AG20443 (cell line): ENCODE results near the gene DPEP3.
"Not testable (repeated sequence)": the region's sequence is repeated elsewhere in the genome, so short reads cannot be mapped to it uniquely, and the experiment has no call there.

Experiments used
- DNase-seq: peaks from one replicate; pipeline ENCODE4 v3.0.0; 2012; ENCODE audit warnings: low spot score, mixed read lengths

Gene DPEP3

DNA sequence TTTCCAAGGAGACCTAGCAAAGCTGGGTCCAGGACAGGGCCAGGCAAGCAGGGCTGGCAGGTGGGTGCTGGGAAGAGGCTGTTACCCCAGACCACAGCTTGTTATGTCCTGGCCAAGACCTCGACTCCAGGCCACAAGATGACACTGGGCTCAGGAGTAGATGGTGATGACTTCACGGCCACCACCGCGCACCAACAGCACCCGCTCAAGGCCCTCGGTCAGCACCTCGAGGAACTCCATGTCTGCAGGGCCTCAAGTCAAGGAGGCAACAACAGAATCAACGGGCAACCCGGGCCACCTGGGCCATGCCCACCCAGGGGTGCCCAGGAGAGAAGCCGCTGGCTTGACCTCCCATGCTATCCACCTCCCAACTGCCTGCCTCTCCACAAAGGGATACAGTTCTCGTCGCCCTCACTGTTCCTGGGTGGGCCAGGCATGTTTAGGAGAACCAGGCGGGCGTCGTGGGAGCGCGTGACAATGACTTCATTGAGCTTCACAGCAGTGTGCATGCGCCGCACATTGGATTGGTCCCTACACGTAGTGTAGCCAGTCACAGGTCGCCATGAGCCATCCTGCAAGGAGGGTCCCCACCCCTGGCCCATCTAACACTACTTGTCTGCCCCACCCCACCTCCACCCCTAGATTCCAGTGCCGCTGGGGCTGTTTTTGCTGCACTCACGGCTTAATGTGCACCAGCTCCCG lies 35.5 kb downstream of the DPEP3 start:
- DNase-seq = no peak

DNA sequence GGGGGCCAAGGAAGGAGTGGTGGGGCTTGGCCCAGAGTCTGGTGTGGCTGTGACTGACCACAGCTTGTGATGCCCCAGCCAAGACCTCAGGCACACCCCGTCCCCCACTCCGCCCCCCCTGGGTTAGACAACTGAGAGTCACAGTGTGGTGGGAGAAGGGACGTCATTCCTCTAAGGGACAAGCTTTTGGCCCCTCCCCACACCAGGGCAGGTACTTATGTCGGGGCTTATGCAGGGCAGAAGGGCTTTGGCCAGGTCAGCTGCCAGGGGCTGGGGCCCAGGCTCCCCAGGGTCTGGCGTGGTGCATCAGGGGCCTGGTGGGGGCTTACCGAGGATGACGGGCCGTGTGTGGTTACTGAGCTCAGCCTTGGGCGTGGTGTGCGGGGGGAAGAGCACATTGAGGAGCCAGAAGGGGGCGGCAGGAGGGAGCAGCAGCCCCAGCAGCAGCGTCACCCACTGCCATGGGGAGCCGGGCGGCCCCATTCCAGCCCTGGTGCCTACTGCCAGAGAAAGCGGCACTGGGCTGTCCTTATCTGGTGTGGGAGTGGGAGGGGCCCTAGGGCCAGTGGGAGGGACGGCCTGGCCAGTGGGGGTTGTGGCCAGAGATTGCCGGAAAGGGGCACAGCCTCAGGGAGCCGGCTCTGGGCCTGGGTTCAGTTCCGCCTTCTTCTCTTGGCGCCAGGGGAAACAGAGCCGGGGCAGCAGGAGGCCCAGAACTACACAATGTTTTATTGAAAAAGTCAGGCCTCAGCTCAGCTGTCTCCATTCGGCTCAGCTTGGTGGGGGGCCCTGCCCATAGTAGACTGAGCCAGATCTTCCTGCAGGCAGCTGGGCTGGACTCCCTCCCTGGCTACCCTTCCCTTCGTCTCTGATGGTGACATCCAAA lies 36.4 kb downstream of the DPEP3 start, which contains the start of gene LCAT:
Gene LCAT (minus strand): TSS at position 502 of the 886 bp plus-strand sequence. CDS start 19 bp downstream, at position 483.
- DNase-seq = no peak

DNA sequence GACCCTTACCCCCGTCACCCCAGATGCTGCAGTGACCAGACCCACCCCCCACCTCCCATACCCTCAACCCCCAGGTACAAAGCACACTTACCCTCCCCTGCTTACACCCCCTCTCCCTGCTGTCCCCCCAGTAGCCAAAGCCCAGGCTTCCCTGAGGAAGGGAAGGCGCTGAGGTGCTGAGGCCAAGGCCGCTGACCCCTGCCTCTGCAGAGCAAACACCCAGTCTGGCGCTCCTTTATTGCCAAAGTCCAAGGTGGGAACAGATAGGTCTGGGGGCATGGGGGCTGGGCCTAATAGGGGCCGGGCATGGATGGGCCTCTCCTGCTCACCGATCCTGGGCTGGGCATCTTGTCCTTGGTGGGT lies 37.1 kb downstream of the DPEP3 start:
- DNase-seq = no peak

DNA sequence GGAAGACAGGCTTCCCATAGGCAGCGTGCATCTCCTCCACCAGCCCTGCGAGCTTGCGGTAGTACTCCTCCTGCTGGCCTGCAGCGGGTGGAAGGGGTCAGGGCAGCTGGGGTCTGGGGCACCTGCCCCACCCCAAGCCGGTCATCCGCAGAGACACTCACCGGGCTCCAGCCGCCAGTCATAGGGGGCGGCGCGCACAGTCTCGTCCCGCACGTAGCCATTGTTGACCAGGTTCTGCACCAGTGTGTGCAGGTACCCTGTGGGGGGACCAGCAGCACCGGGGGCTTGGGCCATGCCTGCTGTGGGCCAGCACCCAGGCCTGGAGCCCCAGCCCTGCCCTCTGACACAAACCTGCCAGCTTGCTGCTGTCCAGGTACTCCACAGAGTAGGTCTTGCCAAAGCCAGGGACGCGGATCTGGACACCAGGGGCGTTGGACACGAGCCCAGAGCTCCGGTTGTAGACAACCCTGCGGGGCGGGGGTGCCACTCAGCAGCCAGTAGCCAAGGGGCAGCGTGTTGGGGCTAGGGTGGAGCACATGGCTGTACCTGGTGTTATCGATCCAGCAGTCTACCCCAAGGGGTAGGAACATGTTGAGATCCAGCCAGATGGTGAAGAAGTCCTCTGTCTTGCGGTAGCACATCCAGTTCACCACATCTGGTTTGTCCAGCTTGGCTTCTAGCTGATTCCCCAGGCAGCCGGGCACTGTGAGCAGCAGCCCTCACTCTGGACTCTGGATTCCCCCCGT lies 37.6 kb downstream of the DPEP3 start:
- DNase-seq = no peak

DNA sequence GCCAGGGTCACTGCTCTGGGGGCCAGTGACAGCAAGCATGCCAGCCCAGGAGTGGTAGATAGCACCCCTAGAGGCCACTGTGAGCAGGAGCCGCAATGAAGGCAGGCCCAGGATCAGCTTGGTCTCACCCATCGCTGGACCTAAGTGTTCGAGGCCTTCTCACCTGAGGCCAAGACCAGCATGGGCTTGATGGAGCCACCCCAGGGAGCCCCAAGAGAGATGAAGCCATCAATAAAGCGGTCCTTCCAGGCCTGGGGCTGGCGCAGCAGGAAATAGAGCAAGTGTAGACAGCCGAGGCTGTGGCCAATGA lies 38.1 kb downstream of the DPEP3 start:
- DNase-seq = peak; percentile 63

GRCh38 chr16:67941469-67942199 lies 38.7 kb downstream of the DPEP3 start:
- DNase-seq = no peak

GRCh38 chr16:67940446-67941089 lies 39.7 kb downstream of the DPEP3 start:
- no peak for DNase-seq

GRCh38 chr16:67939507-67940445 lies 40.5 kb downstream of the DPEP3 start:
- no peak for DNase-seq

DNA sequence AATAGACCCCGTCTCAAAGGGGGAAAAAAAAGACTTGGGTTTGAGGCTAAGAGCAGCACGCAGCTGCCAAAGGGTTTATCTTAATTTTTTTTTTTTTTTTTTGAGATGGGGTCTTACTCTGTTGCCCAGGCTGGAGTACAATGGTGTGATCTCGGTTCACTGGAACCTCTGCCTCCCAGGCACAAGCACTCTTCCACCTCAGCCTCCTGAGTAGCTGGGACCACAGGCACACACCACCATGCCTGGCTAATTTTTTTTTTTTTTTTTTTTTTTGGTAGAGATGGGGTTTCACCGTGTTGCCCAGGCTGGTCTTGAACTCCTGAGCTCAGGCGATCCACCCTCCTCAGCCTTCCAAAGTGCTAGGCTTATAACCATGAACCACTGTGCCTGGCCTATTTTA lies 42.6 kb downstream of the DPEP3 start:
- DNase-seq = not testable (repeated sequence)

DNA sequence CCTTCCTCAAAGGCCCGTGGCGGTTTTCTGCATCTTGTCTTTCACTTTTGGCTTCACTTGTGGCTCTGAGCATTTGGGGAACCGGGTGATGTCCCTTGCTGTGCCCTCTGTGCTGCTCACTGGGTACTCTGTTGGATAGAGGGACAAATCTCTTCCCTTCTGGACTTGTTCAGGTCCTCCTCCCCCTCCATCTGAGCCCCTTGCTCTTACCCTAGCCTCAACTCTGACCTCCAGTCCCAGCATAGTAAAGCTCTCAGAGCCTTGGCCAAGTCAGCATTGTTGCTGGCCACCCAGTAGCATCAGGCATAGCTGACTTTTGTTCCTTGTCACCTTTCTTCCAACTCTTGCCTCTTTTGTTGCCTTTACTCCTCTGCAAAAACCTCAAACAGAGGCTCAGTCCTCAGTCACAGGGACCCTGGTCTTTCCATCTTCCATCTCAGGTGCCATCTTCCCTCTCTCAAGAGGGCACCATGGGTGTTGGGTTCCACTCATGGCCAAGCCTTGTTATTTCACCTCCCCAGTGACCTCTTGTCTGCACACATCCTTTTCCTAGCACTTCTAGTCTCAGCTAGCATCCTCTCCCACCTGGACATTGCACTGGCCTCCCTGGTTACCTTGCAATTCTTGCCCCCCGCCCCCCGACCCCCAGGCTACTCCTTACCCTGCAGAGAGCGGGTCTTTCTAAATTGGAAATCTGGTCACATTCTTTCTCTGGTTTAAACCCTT lies 43.3 kb downstream of the DPEP3 start:
- DNase-seq = no peak

DNA sequence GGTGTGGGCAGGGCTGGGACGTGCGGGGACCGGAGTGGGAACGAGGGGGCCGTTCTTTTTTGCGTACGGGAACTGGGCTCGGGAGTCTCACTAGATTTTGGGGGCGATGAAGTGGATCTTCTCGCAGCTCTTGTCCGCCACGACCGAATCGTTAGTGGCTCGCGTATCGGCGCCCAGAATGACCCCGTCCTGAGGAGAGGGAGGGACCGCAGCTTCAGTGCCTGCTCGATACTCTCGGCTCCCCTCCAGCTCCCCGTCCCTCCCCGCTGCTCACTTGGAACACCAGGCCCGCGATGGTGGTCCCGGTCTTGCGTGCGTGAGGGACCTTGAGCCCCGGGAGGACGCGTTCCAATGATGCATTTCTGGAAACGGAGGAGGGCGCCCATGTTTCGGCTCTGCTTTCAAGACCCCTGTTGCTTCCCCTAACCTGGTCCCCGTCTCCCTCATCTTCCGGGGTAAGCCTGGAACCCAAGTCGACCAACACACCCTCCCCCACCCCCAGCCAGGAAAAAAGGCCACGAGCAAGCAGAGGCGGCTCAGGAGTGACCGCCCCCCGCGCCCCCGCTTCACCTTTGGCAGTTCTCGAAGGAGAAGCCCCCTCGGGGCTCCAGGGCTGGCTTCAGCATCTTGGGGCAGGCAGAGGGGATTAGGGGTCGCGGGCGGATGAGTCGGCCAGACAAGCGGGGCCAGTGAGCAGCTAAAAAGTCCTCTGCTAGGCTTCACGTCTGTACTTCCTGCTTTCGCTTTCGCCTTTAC lies 44.0 kb downstream of the DPEP3 start, which contains the start of gene PSMB10:
Gene PSMB10 (minus strand): TSS at position 727 of the 756 bp plus-strand sequence. CDS start 101 bp downstream, at position 626.
- DNase-seq = peak; percentile 70

DNA sequence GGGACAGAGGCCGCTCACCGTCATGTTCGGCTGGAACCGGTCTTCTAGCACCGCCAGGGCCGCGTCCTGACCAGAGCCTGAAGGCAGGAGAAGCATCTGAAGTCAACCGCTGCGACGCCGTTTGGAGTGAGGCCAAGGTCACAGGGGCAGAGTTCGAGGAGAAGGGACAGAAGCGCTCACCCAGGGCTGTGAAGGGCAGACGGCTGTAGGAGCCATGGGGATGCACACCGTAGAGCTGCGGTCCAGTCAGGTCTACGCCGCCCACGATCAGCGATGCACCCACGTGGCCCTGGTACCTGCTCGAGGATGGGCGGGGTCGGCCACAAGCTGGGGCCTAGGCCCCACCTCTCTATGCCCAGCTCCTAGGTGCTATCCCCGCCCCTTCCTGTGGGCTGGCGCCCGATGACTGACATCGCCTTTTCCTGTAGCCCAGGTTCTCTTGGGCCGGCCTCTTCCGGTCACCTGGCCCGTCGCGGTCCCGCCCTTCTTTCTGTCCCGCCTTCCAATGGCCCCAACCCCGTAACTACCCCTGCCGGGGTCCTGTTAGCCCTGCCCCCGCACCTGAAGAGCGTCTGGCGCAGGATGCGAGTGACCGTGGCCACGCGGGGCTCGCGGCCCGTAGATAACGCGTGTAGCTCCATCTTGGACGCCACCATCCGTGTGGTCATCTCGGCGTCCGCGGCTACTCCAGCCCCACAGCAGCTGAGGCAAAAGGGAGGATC lies 44.7 kb downstream of the DPEP3 start:
- peak; percentile 97 for DNase-seq

GRCh38 chr16:67935101-67935401 lies 45.2 kb downstream of the DPEP3 start:
- no peak for DNase-seq

- no peak for DNase-seq
Measured at GRCh38 chr16:67934306-67935100, 45.8 kb downstream of the DPEP3 start.

- no peak for DNase-seq
Measured at GRCh38 chr16:67933805-67934204, 46.5 kb downstream of the DPEP3 start.

GRCh38 chr16:67932462-67932840 lies 47.8 kb downstream of the DPEP3 start:
- DNase-seq = no peak

DNA sequence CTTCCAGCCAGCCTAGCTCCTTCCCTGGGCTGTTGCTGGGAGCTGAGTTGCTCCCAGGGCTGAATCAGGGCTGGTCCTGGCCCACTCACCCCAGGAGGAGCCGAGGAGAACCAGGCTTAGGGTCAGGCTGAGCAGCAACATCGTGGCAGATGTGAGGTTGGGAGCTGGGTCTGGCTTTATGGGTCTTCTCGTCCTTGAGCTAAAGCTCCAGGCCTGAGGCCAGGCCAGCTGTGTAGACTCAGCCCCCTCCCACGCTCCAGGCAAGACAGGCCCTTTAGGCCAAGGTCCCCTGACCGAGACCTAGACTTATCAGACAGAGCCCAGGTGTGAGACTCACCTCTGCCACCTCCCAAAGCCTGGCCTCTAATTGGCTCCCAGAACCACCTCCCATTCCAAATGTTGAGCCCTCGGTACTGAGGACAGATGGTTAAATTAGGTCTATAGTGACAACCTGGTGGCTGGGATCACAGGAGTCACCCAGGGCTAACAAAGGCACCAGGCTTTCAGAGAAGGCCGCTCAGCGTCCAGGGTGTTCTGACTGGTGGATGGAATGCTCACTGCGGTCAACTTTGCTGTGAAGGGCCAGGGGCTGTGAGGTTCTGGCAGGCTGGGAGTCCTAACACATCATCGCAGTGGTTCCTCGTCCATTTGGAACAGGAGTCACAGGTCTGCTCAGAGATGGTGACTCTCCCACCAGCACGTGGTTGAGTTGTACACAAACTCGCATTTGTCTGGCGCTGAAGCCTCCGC lies 48.4 kb downstream of the DPEP3 start, which contains the start of gene CTRL:
Gene CTRL (minus strand): TSS at position 151 of the 750 bp plus-strand sequence. CDS start 10 bp downstream, at position 141.
- no peak for DNase-seq
